K562 (cell line): Measurements from ENCODE around the gene ING4.

Source experiments
- GABPA ChIP-seq: fragments of 200-800 bp; sonication (Bioruptor generic); conservative IDR thresholded peaks from 2 replicates; pipeline ENCODE4 v1.6.1; 2016; ENCODE audit warnings: low read depth, missing genetic modification characterization, missing compliant biosample characterization
- GATA2 ChIP-seq: sonication (generic); formaldehyde crosslinking; IDR thresholded peaks from 2 replicates; pipeline ENCODE4 v1.4.0; 2020; ENCODE audit warnings: mild to moderate bottlenecking, missing genetic modification reagents
- HDGF ChIP-seq: fragments of 450-650 bp; IDR thresholded peaks from 2 replicates; pipeline ENCODE4 v1.6.1; 2016
- JUNB ChIP-seq: fragments of 450-650 bp; formaldehyde crosslinking; conservative IDR thresholded peaks from 2 replicates; pipeline ENCODE4 v1.4.0; 2020; ENCODE audit warnings: mild to moderate bottlenecking
- NCOR1 ChIP-seq: fragments of 450-650 bp; IDR thresholded peaks from 2 replicates; pipeline ENCODE4 v1.6.1; 2016; ENCODE audit warnings: mild to moderate bottlenecking, moderate library complexity
- NFYB ChIP-seq: IDR thresholded peaks from 2 replicates; pipeline ENCODE4 v1.6.1; 2011; ENCODE audit warnings: mild to moderate bottlenecking, moderate library complexity; ENCODE audit not compliant: insufficient read length; ENCODE audit errors: extremely low read depth
- PRPF4 ChIP-seq: fragments of 200-400 bp; formaldehyde crosslinking; IDR thresholded peaks from one replicate; pipeline ENCODE4 v1.6.1; 2017; ENCODE audit warnings: low read length, low read depth, mild to moderate bottlenecking; ENCODE audit not compliant: insufficient read depth, poor library complexity, severe bottlenecking
- RAD51 ChIP-seq: fragments of 450-650 bp; IDR thresholded peaks from 2 replicates; pipeline ENCODE4 v1.7.1; 2016; ENCODE audit warnings: low read depth, mild to moderate bottlenecking, borderline replicate concordance
- ZNF263 ChIP-seq: sonication (generic); formaldehyde crosslinking; IDR thresholded peaks from 2 replicates; pipeline ENCODE4 v1.8.0; 2022; ENCODE audit warnings: mild to moderate bottlenecking, missing genetic modification reagents, borderline replicate concordance
- ZNF274 ChIP-seq: IDR thresholded peaks from 2 replicates; pipeline ENCODE4 v1.6.1; 2011; ENCODE audit warnings: low read depth, mild to moderate bottlenecking, low read length, moderate library complexity, borderline replicate concordance
- TF ChIP-seq, protein P1 (sequence below), 3 experiments: IDR thresholded peaks in 2 of 3; conservative IDR thresholded peaks in 1 of 3; 2 replicates each; pipeline ENCODE4 v1.5.1; 2011 to 2012; ENCODE audit warnings: low read length in 3 of 3, mild to moderate bottlenecking in 3 of 3, control low read depth in 2 of 3, improper control_type of control experiment in 1 of 3, inconsistent platforms in 1 of 3, low read depth in 1 of 3, mixed read lengths in 1 of 3, moderate library complexity in 1 of 3; ENCODE audit not compliant: insufficient read depth in 2 of 3
- TF ChIP-seq, protein P2 (sequence below), 2 experiments: fragments of 450-650 bp in 1 of 2; IDR thresholded peaks; 2 replicates each; pipeline ENCODE4 v1.6.1; 2011 to 2017; ENCODE audit warnings: low read depth in 2 of 2, antibody characterized with exemption in 1 of 2, borderline replicate concordance in 1 of 2, low read length in 1 of 2, mild to moderate bottlenecking in 1 of 2, mixed read lengths in 1 of 2; ENCODE audit not compliant: control insufficient read depth in 1 of 2
- TF ChIP-seq, protein P3 (sequence below): fragments of 250-450 bp; sonication (Bioruptor Pico); IDR thresholded peaks from 2 replicates; pipeline ENCODE4 v1.4.0; 2020; ENCODE audit warnings: mild to moderate bottlenecking, moderate library complexity, borderline replicate concordance

DNA sequence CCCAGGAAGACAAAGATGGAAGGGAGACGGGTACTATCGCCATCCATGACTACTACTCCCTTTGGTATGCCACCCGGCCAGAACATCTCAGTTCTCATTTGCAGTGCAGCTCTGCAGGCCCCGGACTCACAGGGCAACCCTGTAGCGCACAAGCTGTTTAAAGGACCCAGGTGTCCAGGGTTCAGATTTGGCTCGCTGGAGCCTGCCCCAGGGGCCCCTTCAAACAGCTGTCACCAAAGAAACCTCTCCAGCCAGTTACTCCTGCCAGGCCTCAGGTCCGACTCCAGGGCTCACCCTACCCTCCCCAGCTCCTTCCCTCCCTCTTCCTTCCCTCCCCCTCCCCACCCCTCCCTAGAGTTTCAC, 50.3 kb downstream of the ING4 start:
- TF ChIP-seq, protein P1, sequence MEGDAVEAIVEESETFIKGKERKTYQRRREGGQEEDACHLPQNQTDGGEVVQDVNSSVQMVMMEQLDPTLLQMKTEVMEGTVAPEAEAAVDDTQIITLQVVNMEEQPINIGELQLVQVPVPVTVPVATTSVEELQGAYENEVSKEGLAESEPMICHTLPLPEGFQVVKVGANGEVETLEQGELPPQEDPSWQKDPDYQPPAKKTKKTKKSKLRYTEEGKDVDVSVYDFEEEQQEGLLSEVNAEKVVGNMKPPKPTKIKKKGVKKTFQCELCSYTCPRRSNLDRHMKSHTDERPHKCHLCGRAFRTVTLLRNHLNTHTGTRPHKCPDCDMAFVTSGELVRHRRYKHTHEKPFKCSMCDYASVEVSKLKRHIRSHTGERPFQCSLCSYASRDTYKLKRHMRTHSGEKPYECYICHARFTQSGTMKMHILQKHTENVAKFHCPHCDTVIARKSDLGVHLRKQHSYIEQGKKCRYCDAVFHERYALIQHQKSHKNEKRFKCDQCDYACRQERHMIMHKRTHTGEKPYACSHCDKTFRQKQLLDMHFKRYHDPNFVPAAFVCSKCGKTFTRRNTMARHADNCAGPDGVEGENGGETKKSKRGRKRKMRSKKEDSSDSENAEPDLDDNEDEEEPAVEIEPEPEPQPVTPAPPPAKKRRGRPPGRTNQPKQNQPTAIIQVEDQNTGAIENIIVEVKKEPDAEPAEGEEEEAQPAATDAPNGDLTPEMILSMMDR (IDR thresholded peaks at IDR 0.05 in 2 of 3, conservative IDR thresholded peaks at IDR 0.05 in 1 of 3; ENCODE audit: insufficient read depth in 2 of 3, low read depth in 1 of 3, low read length in 3 of 3) = no peak
- no peak for TF ChIP-seq PRPF4
- no peak for TF ChIP-seq HDGF
- no peak for TF ChIP-seq GATA2 (CRISPR knock-in tag)
- no peak for TF ChIP-seq JUNB (CRISPR knock-in tag)
- TF ChIP-seq, protein P2, sequence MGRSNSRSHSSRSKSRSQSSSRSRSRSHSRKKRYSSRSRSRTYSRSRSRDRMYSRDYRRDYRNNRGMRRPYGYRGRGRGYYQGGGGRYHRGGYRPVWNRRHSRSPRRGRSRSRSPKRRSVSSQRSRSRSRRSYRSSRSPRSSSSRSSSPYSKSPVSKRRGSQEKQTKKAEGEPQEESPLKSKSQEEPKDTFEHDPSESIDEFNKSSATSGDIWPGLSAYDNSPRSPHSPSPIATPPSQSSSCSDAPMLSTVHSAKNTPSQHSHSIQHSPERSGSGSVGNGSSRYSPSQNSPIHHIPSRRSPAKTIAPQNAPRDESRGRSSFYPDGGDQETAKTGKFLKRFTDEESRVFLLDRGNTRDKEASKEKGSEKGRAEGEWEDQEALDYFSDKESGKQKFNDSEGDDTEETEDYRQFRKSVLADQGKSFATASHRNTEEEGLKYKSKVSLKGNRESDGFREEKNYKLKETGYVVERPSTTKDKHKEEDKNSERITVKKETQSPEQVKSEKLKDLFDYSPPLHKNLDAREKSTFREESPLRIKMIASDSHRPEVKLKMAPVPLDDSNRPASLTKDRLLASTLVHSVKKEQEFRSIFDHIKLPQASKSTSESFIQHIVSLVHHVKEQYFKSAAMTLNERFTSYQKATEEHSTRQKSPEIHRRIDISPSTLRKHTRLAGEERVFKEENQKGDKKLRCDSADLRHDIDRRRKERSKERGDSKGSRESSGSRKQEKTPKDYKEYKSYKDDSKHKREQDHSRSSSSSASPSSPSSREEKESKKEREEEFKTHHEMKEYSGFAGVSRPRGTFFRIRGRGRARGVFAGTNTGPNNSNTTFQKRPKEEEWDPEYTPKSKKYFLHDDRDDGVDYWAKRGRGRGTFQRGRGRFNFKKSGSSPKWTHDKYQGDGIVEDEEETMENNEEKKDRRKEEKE (IDR thresholded peaks at IDR 0.05; ENCODE audit: borderline replicate concordance in 1 of 2, control insufficient read depth in 1 of 2, low read depth in 2 of 2, low read length in 1 of 2) = no peak
- TF ChIP-seq NCOR1 = no peak
- TF ChIP-seq, protein P3, sequence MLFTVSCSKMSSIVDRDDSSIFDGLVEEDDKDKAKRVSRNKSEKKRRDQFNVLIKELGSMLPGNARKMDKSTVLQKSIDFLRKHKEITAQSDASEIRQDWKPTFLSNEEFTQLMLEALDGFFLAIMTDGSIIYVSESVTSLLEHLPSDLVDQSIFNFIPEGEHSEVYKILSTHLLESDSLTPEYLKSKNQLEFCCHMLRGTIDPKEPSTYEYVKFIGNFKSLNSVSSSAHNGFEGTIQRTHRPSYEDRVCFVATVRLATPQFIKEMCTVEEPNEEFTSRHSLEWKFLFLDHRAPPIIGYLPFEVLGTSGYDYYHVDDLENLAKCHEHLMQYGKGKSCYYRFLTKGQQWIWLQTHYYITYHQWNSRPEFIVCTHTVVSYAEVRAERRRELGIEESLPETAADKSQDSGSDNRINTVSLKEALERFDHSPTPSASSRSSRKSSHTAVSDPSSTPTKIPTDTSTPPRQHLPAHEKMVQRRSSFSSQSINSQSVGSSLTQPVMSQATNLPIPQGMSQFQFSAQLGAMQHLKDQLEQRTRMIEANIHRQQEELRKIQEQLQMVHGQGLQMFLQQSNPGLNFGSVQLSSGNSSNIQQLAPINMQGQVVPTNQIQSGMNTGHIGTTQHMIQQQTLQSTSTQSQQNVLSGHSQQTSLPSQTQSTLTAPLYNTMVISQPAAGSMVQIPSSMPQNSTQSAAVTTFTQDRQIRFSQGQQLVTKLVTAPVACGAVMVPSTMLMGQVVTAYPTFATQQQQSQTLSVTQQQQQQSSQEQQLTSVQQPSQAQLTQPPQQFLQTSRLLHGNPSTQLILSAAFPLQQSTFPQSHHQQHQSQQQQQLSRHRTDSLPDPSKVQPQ (CRISPR knock-in tag) = no peak
- no peak for TF ChIP-seq NFYB
- no peak for TF ChIP-seq GABPA (tag)
- TF ChIP-seq RAD51 = no peak
- no peak for TF ChIP-seq ZNF274
- no peak for TF ChIP-seq ZNF263
